Stimulated activated CD8-positive, alpha-beta memory T cell treated with anti-CD3 and anti-CD28 coated beads, Interleukin-4, amount 100 ng/mL, for 48 hours (primary cell): ENCODE measurements around the gene UMODL1.

Source experiments
- DNase-seq: peaks from one replicate; pipeline ENCODE4 v3.0.0-alpha.2; 2020

UMODL1 gene

GRCh38 chr21:42153746-42154145 lies 82.6 kb downstream of the UMODL1 start:
- DNase-seq, result no peak

DNA sequence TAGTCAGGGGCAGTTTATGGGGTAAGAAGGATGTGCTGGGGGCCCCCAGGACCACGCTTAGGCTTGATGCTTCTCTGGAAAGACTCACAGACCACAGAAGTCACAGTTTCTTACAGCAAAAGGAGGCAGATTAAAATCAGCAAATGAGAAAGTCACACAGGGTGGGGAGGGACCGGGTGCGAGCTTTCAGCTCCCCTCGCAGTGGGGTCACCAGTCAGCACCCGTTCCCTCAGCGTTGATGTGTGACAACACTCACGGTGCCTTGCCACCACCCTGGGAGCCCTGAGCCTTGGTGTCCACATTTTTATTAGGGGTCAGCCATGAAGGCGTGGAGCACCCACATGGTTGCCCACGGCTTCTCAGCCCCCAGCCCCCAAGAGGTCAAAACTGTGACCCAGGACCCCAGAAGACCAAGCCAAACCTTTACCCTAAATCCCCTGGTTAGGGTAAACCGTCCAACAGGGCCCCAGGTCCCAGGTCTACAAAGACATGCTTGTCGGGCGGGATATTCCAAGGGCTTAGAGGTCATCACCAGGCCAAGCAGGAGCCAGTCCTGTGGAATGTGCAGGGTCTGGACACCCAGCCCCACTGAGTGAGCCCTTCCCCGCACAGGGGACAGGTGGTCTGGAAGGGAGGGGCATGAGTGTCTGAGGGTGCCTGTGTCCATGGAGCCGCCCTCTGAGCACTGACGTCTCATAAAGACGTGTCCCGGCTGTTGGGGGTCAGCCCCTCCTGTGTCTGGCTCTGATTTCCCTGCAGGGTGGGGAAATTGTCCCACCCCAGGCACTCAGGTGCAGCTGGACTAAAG lies 83.3 kb downstream of the UMODL1 start:
- DNase-seq, result no peak

DNA sequence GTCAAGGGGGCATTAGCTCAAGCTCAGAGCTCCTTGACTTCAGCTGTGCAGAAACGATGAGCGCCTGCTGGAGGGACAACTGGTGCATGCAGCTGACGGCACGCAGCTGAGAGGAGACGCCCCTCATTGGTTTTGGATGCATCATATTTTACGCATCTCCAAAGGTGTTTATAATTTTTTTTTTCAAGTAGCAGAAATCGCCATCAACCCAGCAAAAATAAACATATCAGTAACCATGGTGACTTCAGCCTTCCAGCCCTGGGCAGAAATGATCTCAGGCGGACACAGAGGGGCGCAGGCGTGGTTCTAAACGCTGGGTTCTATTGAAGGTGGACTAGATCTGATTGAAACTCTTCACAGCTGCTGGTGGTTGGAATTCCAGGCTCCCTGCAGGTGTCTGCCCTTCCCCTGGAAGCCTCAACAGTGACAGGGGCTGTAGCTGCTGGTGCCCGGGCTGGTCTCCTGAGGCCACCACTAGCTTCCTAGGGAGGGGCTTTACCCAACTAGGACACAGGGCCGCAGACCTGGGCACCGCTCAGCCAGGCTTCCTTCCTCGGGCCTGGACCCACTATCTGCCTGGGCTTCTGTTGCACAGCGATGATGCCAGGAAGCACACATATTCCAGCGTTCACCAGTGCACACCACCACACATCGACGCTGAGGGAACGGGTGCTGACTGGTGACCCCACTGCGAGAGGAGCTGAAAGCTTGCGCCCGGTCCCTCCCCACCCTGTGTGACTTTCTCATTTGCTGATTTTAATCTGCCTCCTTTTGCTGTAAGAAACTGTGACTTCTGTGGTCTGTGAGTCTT lies 84.1 kb downstream of the UMODL1 start:
- DNase-seq, result peak; percentile 18

DNA sequence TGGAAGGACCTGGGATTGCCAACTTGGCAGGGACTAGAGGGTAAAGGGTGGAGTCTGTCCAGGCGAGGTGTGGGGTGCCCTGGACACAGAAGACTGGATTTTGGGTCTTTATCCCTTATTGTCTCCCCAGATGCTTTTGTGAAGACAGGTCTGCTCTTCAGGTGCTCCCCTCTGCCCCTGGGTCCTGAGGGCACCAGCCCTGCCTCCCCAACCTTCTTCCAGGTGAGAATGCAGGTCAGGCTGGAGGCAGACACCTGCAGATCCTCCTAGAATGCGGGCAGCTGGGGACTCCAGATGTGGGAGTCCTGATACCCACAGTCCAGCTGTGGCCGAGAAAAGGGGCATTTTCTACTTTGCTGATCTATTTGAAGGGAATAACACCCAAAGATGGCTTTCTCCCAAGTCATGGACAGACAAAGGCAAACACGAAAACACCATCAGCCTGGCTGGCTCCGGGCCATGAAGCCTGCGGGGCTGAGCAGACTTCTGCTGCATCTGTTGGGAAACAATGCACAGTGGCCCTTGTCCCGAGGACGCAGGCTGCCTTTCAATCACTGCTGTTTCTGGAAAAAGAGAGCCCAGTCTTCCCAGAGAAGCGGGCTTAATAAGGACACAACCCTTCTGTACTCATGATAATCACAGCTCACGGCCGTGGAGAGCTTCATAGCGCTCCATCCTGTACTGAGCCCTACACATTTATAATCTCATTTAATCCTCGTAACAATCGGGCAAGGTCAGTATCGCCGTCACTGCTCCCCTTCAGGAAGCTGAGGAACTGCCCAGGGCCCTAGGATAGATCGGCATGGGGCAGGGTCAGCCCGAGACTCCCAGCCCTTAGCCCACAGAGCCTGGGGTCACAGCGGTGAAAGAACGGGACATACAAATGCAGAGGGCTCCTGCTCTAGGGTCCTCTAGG lies 85.8 kb downstream of the UMODL1 start:
- peak; percentile 19 for DNase-seq

- peak; percentile 6 for DNase-seq
These were observed 86.6 kb downstream of the UMODL1 start for GRCh38 chr21:42157606-42158310.

- peak; percentile 12 for DNase-seq
These were observed 87.7 kb downstream of the UMODL1 start for GRCh38 chr21:42158846-42159245.

DNA sequence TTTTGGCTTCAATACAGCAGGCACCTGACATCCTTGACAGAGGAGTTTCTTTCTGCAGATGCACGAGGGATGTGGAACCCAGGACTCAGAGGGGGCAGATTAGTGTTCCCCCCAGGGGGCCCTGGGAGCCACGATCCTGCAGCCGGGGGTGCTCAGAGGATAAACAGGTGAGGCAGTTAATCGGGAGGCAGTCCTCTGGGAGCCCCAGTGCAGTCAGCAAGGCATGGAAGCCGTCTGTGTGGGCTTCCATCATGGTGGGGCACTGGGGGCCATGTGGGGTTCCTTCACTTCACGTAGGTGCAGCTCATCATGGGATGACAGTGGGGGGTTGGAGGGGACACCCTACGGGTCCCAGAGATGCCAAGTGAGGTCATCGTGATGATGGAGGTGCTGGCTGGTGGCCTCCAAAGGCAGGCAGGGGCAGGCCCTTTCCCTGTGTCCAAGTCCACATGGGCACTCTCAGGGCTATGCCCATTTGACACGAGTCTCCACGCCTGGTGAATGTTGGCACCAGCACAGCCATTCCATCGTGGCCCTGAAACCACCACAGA lies 88.5 kb downstream of the UMODL1 start:
- peak; percentile 19 for DNase-seq

DNA sequence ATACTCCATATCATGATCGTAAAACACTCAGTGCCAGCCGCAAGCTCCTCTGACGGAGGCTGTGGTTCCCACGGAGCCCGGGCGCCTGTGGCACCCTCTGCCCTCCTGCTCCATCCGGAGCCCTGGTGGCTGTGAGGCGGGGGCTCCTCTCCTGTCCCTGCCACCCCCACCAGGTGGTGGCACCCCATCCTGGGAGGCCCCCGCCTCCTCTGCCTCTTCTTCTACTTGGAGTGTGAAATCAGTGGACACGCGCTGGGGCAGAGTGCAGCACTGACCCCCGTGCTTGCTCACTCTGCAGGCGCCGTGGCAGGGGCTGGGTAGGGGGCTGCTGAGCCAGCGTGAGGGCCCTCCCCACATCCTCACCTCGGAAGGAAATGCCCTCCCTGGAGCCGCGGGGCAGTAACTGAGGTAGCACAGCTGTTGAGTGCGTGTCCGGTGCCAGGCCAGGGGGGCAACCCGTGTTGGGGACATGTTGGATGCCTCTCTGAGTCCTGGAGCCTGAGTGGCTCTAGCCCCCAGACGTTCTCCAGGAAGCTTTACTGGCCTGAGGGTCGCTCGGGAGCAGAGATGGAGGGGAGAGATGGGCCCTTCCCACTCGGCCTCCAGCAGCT lies 89.1 kb downstream of the UMODL1 start:
- peak; percentile 22 for DNase-seq

DNA sequence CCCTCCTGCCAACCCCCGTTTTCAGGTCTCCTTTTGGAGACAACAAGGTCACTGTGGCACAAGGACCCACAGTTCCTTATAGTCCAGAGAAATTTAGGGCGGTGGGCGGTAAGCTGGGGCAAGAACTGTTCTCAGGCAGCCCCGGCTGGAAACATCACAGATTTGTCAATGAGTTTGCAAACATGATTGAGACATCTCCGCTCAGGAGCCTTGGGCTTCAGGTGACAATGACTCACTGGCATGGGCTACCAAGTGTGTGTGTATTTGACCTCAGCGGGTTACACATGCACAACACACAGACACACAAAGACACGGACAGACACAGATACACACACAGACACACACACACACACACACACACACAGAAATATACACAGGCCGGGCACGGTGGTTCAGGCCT lies 89.6 kb downstream of the UMODL1 start:
- peak; percentile 22 for DNase-seq

- DNase-seq, result peak; percentile 25
These were observed 90.4 kb downstream of the UMODL1 start for GRCh38 chr21:42161401-42161955.

GRCh38 chr21:42161956-42162681 lies 91.0 kb downstream of the UMODL1 start:
- peak; percentile 35 for DNase-seq

- DNase-seq, result peak; percentile 31
These were observed 91.9 kb downstream of the UMODL1 start for GRCh38 chr21:42162831-42163510.

GRCh38 chr21:42163511-42163863 lies 92.4 kb downstream of the UMODL1 start:
- peak; percentile 21 for DNase-seq

DNA sequence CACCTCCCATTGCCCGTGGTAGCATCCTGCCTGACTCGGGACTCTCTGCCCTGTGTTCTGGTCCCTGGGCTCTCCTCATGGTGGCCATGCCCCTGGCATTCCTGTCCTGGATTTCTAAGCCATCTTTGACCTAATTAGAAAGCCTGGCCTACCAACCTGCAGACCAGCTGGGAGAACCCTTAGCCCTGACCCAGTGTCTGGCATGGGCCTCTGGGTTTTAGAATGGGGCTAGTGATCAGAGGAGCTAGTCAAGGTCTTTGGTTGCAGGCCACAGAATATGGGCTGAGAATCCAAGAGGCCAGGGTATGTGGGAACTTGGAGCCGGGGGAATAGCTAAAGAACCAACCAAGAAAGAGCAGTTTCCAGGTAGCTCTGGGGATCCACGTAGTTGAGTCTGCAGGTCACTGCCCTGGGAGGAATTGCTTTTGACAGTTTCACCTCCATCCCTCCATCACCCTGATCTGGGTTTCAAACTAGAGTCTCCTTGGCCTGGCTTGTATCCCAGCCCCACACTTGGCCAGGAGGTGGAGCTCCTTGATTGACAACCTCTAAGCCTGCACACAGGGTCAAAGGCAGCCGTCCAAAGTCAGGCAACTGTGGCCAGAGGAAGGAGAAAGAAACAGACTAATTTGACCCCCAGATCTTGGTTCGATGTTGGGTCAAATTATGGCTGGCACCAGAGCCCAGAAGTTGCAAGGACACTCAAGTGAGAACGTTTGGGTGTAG lies 93.1 kb downstream of the UMODL1 start:
- DNase-seq, result peak; percentile 72

GRCh38 chr21:42164818-42165217 lies 93.7 kb downstream of the UMODL1 start:
- DNase-seq, result no peak

- DNase-seq, result no peak
These were observed 94.8 kb downstream of the UMODL1 start for GRCh38 chr21:42165901-42166300.

DNA sequence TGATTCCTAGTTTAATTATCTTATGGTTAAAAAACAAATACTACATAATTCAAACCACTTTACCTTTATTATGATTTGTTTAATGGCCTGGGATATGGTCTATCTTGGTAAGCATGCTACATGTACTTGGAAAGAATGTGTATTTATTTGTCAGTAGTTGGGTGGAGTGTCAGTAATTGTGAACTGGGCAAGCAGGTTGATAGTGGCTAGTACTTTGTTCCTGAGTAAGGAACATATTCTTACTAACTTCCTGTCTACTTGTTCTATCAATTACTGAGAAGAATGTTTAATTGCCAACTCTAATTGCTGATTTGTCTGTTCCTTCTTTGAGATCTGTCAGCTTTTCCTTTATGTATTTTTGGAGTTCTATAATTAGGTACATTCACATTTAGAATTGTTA lies 98.6 kb downstream of the UMODL1 start:
- DNase-seq, result no peak

GRCh38 chr21:42171091-42172053 lies 100.3 kb downstream of the UMODL1 start:
- DNase-seq, result no peak
